GM12874 (cell line): ENCODE data around the gene RAVER1.

Experiments
- CTCF ChIP-seq: IDR thresholded peaks from 2 replicates; pipeline ENCODE4 v1.5.1; 2011; ENCODE audit warnings: low read depth, mild to moderate bottlenecking, control low read depth, low read length, moderate library complexity; ENCODE audit not compliant: insufficient read depth

RAVER1 gene

GRCh38 chr19:10271543-10272086 lies 61.7 kb downstream of the RAVER1 start:
- TF ChIP-seq CTCF: no peak

- 0 out of 2 replicates have a peak, but pooled peaks have one; percentile 18 for TF ChIP-seq CTCF
Measured at GRCh38 chr19:10270616-10271394, 62.5 kb downstream of the RAVER1 start, which contains the start of gene ICAM1. ICAM1 (plus strand) TSS chr19:10271120; CDS start chr19:10271160, 40 bp downstream.

- no peak for TF ChIP-seq CTCF
Measured at GRCh38 chr19:10270180-10270615, 63.1 kb downstream of the RAVER1 start.

- TF ChIP-seq CTCF: peak; percentile 93
Measured at GRCh38 chr19:10269333-10270179, 63.8 kb downstream of the RAVER1 start.

GRCh38 chr19:10268071-10268470 lies 65.3 kb downstream of the RAVER1 start:
- TF ChIP-seq CTCF: no peak

GRCh38 chr19:10266706-10267105 lies 66.6 kb downstream of the RAVER1 start:
- no peak for TF ChIP-seq CTCF
